Kidney (tissue), 14 donors: ENCODE measurements around the gene PLEKHJ1. TPM values are rescaled to one million over a fixed set of nuclear protein-coding genes. Genes with fewer than 3 reads are reported as not detected.

ENCODE experiments used
- DNase-seq, 5 donors: peaks; one replicate each; pipeline ENCODE4 v3.0.0-alpha.2; 2013 to 2020
- FAIRE-seq: peaks from 2 replicates; lab custom pipeline; 2012; peaks lifted over from hg19 to GRCh38; lab: Jason Lieb, UNC
- H3K27ac ChIP-seq, 2 donors: one replicate each; pipeline ENCODE4 v1.7.0; 2013; ENCODE audit warnings: low read depth in 2 of 2, low read length in 2 of 2, inconsistent platforms in 1 of 2
- H3K27me3 ChIP-seq: one replicate; pipeline ENCODE4 v1.7.1; 2013; ENCODE audit warnings: low read length, inconsistent platforms; ENCODE audit not compliant: control insufficient read depth, insufficient read depth
- H3K36me3 ChIP-seq, 3 donors: one replicate each; pipeline versions ENCODE4 v1.7.0 to v1.7.1; 2013; ENCODE audit warnings: low read length in 3 of 3, control low read depth in 1 of 3, inconsistent platforms in 1 of 3; ENCODE audit not compliant: insufficient read depth in 3 of 3, control insufficient read depth in 2 of 3
- H3K4me1 ChIP-seq, 3 donors: one replicate each; pipeline versions ENCODE4 v1.7.0 to v1.7.1; 2013; ENCODE audit warnings: low read length in 3 of 3, inconsistent platforms in 1 of 3, low read depth in 1 of 3; ENCODE audit not compliant: control insufficient read depth in 2 of 3, insufficient read depth in 2 of 3
- H3K4me3 ChIP-seq, 3 donors: one replicate each; pipeline versions ENCODE4 v1.7.0 to v1.8.1; 2013; ENCODE audit warnings: low read length in 3 of 3, control low read depth in 1 of 3, inconsistent platforms in 1 of 3
- H3K9ac ChIP-seq, 3 donors: one replicate each; pipeline versions ENCODE4 v1.7.0 to v1.7.1; 2013; ENCODE audit warnings: low read length in 3 of 3, control low read depth in 1 of 3, inconsistent platforms in 1 of 3
- H3K9me3 ChIP-seq, 3 donors: one replicate each; pipeline versions ENCODE4 v1.7.0 to v1.7.1; 2013; ENCODE audit warnings: low read length in 3 of 3, control low read depth in 1 of 3, inconsistent platforms in 1 of 3; ENCODE audit not compliant: control insufficient read depth in 2 of 3, insufficient read depth in 1 of 3
- intact Hi-C: fragments of 100-400 bp; cut with DNase I; formaldehyde crosslinking; loops from one replicate; pipeline ENCODE4 v1.11.1; 2022
- polyA plus RNA-seq: library from polyadenylated mRNA; stranded (reverse); fragments of 350-450 nt; fragmentation: Illumina TruSeq; extraction: RNeasy Lipid Tissue Mini Kit (QIAGEN cat#74804); gene quantifications from one replicate; pipeline ENCODE4 v1.2.3, GENCODE V29; 2014; ENCODE audit warnings: low read depth, low replicate concordance; ENCODE audit not compliant: insufficient read depth
- total RNA-seq: library from RNA; stranded (reverse); fragmentation: NEBNext Ultra II Directional; extraction: Animal tissue kit (Norgen Biotek cat#: 25700); gene quantifications from one replicate; pipeline ENCODE4 v1.2.1, GENCODE V29; 2021
- TF ChIP-seq, protein P1 (sequence below): IDR thresholded peaks from 3 replicates; pipeline ENCODE4 v1.5.1; 2012; ENCODE audit warnings: mild to moderate bottlenecking, moderate library complexity, borderline replicate concordance; ENCODE audit not compliant: insufficient read depth; ENCODE audit errors: extremely low read depth
- donor health status: control.
- donor health status: control.
- donor health status: control.
- donor health status: control.
- donor health status: control.
- donor health status: DM: yes; HTN: yes; CAD: no.
- donor health status: Normal renal cell carcinoma (clear cell type).

Gene PLEKHJ1
- total and polyA plus RNA-seq, 2 donors from 2014 or later: 59.7 to 156 TPM

DNA sequence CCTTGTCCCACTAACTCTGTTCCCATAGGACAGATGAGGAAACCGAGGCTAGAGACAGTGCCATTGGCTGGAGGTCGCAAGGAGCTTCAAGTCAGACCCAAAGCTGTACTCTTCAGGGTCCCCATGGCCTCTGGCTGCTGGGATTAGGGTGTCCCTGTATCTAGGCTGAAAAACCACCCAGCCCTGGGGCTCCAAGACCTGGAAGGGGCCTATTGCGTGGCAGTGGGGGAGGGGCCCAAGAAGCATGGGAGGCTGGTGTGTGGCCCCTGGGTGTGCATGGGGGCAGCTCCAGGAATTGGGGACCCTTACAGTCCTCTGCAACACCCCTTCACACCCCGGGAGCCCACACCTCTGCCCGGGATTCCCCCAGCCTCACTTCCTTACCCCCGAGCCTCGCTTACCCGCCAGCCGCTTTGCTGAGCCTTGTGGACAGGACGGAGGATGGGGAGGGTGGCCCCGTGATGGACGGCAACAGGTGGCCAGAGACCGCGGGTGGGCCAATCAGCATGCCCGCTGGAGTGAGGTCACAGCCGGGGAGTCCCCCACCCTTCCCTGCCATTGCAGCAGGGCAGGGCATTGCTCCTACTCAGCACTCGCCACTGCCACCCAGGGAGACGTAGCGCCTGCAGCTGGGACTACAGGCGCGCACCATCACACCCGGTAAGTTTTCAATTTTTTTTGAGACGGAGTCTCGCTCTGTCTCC, 20.0 kb upstream of the PLEKHJ1 start, which contains the start of gene JSRP1:
Gene JSRP1 (minus strand): TSS at position 436 of the 704 bp plus-strand sequence. CDS start 1,103 bp downstream, outside the sequence.
- Histone ChIP-seq H3K9me3 (no peaks in the 10 kb centered on the region), H3K36me3 (no peaks in the 10 kb centered on the region), H3K27ac (no peak within 1 kb of the TSS), H3K27me3 (peaks cover 2% of the 10 kb centered on the region), H3K4me3 (no peak within 1 kb of the TSS), H3K9ac (no peak within 1 kb of the TSS), H3K4me1 (peaks cover 0 to 6% (median 0%) of the 10 kb centered on the region in 3 donors)
- TF ChIP-seq, protein P1, sequence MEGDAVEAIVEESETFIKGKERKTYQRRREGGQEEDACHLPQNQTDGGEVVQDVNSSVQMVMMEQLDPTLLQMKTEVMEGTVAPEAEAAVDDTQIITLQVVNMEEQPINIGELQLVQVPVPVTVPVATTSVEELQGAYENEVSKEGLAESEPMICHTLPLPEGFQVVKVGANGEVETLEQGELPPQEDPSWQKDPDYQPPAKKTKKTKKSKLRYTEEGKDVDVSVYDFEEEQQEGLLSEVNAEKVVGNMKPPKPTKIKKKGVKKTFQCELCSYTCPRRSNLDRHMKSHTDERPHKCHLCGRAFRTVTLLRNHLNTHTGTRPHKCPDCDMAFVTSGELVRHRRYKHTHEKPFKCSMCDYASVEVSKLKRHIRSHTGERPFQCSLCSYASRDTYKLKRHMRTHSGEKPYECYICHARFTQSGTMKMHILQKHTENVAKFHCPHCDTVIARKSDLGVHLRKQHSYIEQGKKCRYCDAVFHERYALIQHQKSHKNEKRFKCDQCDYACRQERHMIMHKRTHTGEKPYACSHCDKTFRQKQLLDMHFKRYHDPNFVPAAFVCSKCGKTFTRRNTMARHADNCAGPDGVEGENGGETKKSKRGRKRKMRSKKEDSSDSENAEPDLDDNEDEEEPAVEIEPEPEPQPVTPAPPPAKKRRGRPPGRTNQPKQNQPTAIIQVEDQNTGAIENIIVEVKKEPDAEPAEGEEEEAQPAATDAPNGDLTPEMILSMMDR: no peak
- DNase-seq (peak in 2 of 5 donors; percentile 62 to 71), FAIRE-seq (no peak)
- intact Hi-C loops: no loop called here

DNA sequence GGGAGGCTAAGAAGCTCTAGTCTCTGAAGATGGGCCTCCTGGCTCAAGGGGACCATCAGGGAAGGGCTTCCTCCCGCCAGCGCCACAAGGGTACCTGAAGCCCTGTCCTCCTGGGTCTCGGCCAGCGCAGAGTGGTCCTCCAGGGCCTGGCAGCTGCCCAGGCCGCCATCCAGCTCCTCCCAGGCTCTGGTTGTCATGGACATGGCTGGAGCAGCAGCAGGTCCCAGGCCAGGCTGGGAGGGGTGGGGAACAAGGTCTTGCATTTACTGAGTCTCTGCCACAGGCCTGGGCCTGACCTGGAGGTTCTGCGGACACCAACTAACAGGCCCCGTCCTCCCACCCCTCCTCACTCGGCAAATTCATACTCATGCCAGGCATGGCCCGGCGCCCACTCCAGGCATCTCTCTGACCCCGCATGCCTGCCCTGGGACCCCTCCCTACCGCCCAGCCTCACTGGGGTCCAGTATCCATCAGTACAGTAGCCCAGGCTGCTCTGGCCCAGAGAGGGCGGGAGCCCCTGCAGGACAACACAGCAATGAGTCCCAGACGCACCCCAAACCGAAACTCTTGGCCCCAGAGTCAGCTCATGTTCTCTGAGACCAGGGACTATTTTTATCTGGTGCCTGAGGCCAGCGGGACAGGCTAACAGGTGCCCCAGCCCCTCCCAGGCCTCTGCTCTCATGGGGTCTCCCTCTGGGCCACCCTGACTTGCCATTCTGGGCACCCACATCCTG, 19.1 kb upstream of the PLEKHJ1 start:
- no peaks in the 10 kb centered on the region for H3K36me3 ChIP-seq
- no peak overlapping the region for H3K27ac ChIP-seq
- TF ChIP-seq, protein P1: no peak
- H3K27me3 ChIP-seq: peaks cover 2% of the 10 kb centered on the region
- no peaks in the 10 kb centered on the region for H3K9me3 ChIP-seq
- DNase-seq (peak in 1 of 5 donors; percentile 75), FAIRE-seq (no peak)
- intact Hi-C loops: no loop called here
- H3K9ac ChIP-seq: no peak overlapping the region
- H3K4me3 ChIP-seq: no peak overlapping the region
- peaks cover 0 to 6% (median 0%) of the 10 kb centered on the region in 3 donors for H3K4me1 ChIP-seq

DNA sequence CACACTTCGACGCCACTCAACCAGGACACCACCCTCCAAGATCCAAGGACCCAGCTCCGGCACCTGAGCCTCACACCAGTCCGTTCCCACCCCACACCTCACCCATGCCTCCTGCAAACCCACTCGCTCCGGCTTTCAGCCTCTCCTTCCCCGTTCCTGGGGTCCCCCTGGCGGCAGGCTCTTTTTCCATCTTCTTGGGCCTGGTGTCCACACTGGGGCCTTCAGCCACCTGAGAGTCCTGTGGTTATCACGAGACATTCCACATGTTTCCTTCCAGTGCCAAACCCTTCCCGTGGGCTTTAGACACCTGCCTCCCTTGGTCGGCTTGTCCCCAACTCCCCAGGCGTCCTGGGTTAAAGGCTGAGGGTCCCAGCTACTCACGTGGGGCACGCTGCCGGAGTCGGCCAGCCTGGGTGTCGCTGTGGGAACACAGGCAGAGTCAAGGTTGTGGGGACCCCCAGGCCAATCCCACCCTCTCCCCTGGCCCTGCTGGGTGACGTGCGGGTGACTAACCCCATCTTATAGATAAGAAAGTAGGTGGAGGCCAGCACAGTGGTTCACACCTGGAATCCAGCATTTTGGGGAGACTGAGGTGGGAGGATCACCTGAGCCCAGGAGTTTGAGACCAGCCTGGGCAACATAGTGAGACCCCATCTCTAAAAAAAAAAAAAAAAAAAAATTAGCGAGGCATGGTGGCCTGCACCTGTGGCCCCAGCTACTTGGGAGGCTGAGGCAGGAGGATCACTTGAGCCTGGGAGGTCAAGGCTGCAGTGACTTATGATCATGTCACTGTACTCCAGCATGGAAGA, 18.1 kb upstream of the PLEKHJ1 start:
- no peak for FAIRE-seq

More for the DNA sequence above, 18.1 kb upstream of the PLEKHJ1 start:
- Histone ChIP-seq H3K9ac (no peak overlapping the region), H3K4me3 (no peak overlapping the region), H3K27ac (no peak overlapping the region), H3K36me3 (no peaks in the 10 kb centered on the region), H3K9me3 (no peaks in the 10 kb centered on the region), H3K27me3 (peaks cover 2% of the 10 kb centered on the region), H3K4me1 (peaks cover 0 to 6% (median 0%) of the 10 kb centered on the region in 3 donors)
- intact Hi-C loops: no loop called here
- TF ChIP-seq, protein P1: no peak
- DNase-seq: peak; percentile 59 to 80 (median 66)
